Dedifferentiated amniotic fluid mesenchymal stem cell (primary cell): ENCODE measurements around the gene DERA.
"Not testable (repeated sequence)": the region's sequence is repeated elsewhere in the genome, so short reads cannot be mapped to it uniquely, and the experiment has no call there.

Experiments
- DNase-seq: peaks from one replicate; pipeline ENCODE4 v3.0.0-alpha.2; 2016; ENCODE audit errors: extremely low spot score

The DERA gene

DNA sequence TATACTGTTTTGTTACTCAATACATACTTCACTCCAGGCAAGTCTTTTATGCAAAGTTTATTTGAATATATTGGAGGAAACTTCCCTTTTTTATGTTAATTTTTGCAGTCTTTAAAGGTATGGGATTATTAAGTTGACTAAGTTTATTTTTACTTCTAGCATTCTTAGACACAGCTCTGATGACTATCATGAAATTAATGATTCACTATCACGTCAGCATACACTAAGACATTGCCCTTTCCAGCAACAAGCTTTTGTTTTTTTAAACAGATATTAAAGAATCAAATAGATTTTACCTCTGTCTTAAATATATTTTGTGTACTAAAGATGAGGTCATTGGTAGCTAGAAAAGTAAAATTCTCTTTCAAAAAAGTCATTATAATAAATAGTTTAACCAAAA, 52.1 kb downstream of the DERA start:
- DNase-seq: no peak

DNA sequence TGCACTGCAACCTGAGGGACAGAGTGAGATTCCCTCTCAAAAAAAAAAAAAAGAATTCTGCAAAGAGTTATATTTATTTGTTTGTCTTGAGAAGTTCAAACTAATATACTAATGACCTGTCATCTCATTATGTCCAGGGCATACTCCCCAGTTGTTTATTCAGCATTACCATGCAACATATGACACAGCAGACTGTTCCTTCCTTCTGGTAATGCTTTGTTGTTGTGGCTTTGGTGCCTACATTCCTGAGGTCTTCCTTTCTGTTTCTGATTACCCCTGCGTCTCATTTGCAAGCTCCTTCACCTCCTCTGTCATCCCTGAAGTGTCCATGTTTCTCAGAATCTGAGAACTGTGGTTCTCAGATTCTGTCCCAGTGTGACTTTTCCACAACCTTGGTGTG, 55.3 kb downstream of the DERA start:
- no peak for DNase-seq

DNA sequence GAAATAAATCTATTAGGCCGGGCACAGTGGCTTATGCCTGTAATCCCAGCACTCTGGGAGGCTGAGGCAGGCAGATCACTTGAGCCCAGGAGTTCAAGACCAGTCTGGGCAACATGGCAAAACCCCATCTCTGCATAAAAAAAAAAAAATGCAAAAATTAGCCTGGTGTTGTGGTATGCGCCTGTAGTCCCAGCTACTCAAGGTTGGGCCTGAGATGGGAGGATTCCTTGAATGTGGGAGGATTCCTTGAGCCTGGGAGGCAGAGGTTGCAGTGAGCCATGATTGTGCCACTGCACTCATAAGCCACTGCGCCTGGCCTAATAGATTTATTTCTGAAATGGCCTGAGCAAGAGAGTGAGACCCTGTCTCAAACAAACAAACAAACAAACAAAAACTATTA, 55.9 kb downstream of the DERA start:
- DNase-seq: not testable (repeated sequence)

DNA sequence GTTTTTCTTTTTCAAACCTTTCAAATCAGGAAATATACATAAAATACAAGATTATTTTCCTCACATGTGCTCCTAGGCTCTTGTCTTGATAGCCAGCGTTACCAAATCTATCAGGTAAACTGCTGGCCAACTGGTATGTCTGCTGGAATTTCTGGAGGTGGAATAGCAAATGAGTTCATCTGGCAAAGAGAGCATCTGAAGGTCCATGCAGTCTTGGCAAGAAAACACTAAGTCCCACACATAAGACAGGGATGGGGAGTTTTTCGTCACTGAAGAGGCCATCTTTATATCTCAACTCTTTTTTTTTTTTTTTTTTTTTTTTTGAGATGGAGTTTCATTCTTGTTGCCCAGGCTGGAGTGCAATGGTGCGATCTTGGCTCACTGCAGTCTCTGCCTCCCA, 60.1 kb downstream of the DERA start:
- DNase-seq: no peak

DNA sequence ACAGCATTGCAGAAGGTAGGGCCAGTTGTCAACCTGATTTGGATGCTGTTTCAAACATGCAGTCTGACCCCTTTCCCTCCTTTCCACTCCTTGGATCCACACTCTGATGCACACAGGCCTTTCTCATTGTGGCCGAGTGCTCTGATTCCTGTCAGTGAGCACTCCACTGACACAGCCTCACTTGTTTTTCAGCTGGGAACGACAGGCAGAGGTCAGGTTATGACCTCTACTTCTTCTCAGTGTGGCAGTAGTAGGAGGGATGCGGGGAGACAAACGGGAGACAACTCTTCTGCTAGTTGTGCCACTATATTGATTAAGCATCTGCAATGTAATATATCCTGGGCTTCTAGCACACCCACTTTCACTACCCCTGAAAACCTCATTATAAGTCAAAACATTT, 61.8 kb downstream of the DERA start:
- DNase-seq: no peak

DNA sequence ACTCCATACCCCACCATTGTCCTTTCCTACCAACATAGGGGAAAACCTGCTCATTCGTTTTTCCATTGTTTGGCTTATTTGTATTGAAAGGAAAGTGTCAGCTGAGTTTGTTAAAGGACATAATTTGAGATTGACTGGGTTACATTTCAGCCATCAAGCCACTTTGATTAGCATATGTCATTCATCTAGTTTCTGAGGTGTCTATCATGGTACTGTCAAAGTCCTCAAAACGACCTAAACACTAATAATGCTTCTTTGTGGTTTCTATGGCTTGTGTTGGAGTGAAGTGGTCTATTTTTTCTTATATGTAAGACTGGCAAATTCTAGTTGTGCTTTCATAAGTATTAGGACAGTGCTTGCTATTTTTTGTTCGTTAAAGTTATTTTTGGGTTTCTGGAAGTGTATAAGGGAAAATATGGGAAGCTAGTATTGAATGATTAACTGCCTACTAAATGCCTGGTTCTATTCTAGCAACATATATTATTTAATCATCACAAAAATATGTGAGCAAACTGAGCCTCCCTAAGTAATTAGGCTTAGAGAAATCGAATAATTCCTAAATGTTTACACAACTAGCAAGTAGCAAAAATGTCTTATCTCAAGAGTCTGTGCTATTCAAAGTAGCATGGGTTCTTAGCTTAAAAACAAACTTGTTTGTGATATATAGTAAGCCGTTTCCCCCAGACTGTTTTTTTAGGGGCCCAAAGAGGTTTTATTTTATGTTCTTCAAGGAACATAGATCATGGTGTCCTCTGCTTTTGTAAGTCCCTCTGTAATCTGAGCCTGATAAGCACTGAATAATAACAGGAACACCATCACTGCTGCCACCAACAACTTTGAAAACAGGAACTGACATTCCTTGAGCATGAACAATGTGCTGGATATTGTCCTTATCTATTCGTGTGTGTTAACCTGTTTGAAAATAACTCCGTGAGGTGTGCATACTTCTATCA, 67.1 kb downstream of the DERA start:
- DNase-seq: peak; percentile 20

DNA sequence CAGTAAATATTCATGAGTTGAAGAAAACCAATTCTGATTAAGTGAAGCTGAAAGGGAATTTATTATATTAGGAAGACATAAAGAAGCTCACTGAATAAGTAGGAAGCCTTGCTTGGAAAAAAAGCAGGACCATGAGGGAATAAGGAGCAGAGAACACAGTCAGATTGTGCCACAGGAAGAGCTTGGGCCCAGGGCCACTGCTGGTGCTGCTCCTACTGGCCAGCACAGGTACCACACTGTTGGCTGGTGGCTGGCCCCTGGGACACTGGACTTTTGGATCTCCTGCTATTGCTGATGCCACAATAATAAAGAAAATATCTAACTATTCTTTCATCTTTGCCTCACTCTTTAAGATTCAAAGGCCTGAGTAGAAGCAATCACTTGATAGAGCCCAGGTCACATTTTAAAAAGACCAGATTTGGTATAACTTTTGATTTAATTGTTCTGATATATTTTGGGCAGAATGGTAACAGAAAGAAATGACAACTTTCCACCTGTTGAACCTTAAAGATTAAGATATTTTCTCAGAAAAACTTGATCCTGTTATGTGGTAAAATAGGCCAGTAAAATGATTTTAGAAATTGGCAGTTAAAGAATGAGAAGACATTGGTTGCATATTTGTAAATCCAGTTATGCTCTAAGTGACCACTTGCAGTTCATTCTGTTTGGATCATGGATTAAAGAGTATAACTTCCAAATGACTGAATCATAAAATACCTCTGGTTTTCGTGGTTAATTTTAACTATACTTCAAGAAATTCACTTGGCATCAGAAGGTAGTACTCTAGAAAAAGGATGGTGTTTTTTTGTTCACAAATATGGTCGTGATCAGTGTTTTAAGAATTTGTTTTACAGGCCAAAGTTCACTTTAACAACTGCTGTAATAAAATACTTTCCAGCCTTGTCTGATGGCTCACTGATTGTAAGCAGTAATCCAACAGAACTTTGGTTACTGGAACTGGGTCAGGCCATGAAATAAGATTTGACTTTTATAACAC, 68.3 kb downstream of the DERA start:
- DNase-seq: peak; percentile 78

DNA sequence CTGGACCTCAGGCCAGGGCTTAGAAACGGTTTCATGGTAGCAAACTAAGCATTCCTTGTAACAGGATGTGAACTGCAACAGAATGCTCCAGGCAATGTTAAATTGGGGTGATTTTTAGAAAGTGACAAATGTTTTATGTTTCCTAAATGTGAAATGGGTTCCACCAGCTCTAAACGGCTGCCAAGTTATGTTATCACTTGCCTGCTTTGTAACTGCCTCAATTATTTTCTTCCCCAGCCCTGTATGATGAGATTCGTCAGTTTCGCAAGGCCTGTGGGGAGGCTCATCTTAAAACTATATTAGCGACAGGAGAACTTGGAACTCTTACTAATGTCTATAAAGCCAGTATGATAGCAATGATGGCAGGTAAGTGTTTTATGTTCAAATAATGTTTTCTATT, 70.9 kb downstream of the DERA start:
- no peak for DNase-seq

DNA sequence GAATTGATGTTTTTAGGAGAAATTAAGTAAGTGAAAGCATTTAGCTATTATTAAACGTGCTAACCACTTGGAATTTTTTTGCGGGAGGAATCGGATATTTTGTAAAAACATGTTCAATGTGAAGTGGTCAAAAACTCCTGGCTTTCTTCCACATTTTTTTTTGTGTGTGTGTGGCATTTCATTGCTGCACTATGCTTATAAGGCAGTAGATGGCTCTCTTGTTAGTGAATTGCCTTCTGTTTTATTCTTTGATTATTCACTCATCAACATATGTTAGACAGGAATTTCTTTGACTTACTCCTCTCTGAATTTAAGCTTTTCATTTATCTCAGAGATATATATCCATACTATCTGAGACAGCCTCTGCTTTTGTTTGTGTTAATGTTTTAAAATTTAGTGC, 71.3 kb downstream of the DERA start:
- DNase-seq: peak; percentile 58

DNA sequence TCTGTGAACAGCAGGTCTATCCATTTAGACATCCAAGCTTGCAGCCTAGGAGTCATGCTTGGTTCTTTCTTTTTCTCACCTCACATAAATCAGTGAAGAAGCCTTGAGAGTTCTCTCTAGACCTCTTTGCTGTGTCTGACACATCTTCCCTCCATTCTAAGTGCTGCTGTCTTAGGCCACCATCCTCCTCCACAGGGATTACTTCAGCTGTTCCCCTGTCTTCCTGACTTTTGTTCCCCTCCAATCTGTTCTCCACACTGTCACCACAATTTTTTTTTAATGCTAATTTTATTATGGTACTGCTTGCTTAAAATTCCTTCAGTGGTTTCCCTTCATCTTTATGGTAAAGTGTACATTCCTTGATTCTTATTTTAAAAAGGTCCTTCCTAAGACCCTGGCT, 71.8 kb downstream of the DERA start:
- no peak for DNase-seq

DNA sequence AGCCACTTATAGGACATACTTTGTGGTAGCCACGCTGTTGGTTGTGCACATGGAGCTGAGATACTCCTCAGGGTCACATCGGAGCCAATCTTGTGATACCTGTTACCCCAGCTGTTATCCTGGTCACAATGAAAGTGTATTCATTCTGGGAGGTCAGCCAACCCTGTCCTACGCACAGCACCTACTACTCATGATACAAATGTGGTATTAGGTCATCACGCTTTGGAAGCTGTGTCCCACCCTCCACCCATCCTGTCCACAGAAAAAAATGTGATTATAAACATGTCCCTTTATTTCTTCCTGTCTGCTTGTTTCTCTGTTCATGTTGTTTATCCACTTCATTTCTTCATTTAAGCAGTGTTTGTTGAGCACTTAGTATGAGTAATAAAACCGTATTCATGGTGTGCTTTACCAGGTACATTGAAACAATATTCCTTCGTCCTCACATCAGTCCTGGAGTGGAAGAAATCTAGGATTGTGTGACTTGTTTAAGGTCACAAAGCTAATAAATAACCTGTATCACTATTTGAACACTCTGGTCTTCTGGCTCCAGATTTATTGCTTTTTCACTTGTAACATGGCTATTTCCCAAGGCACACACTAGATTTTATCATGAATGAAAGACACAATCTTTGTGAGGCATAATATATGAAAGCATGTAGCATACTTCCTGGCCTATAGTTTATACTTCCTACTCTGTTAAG, 73.1 kb downstream of the DERA start:
- DNase-seq: no peak

DNA sequence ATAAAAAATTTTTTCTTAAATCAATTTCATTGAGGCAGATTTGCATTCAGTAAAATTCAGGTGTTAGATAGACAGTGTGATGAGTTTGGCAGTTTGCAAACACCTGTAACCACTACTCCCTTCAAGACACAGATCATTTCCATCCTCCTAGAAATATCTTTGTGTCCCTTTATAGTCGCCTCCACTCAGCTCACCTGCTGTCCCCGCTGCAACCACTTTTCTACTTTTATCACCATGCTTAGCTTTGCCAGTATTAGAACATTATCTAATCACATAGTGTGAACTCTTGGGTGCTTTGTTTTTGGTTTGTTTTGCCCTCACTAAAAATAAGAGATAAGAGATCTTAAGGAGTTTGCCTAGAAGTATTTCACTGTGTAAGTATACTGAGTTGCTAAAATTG, 73.8 kb downstream of the DERA start:
- DNase-seq: no peak

DNA sequence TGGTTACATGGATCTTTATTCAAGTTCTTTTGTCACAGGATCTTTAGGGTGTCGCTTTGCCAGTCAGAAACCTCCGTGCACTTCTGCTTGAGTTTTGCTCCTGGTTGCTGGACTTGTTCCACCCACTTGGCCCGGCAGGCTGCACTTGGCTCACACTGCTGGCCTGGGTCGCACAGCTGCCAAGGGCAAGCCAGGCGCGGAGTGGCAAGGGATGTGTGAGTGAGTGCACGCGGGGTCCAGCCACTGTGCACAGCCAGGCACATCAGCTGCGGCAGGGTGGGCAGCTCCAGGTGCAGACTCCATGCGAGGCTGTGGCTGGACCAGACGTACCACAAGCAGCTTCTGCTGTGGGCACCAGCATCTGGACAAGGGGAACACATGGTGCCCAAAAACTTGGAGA, 76.6 kb downstream of the DERA start:
- DNase-seq: no peak

DNA sequence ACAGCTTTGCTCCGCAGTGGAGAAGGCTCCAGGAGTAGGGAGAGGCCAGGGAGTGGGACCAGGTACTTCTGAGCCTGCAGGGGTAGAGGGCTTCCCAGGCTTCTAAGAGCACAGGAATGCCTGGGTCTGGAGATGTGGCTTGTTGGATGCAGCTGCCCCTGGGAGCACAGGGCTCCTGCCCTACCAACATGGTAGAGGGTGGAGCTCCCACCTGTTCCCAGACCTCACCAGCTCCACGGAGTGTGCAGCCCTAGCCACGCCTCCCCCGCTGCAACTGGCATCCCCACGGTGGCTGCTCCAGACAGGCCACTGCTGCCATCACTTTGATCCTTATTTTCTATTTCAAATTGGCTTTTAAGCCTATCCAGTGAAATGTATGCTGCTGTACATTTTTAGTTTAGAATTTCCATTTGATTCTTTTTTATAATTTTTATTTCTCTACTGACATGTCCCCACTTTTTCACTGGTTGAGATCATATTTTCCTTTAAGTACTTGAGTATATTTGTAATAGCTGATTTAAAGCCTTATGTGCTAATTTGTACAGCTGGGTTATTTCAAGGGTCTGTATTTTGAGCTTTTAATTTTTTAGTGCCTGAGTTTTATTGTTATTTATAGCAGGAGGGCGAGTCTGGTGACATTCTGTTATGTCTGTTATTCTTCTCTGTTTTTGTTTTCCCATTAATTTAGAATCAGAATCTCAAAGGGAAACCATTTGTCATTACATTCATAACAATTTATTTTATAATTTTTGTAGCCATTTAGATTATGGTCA, 78.0 kb downstream of the DERA start:
- no peak for DNase-seq

DNA sequence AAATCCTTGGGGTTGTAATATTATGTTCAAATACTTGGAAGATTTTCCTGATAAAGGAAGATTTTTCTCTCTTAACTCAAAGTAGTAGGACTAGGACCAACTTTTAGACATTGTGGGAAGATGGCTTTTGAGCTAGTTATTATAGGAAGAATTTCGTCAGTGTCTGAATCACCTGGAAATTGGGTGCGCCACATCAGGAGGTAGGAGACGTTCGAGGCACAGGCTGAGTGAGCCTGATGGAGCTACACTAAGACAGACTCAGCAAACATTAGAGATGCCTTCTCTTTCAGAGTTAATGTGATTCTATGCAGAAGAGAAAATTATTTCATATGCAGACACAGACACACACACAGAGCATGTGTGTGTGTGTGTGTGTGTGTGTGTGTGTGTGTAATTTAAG, 84.7 kb downstream of the DERA start:
- DNase-seq: no peak

DNA sequence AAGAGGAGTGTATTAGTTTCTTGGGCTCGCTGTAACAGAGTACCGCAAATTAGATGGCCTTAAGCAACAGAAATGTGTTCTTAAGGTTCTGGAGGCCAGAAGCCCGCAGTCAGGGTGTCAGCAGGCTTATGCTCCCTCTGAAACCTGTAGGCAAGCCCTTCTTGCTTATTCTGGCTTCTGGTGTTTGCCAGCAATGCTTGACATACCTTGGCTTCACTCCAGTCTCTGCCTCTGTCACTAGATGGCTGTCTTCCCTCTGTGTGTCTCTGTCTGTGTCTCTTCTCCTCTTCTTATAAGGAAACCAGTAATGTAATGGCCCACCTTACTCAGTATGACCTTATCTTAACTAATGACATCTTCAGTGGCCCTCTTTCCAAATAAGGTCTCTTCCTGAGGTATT, 85.1 kb downstream of the DERA start:
- peak; percentile 59 for DNase-seq

DNA sequence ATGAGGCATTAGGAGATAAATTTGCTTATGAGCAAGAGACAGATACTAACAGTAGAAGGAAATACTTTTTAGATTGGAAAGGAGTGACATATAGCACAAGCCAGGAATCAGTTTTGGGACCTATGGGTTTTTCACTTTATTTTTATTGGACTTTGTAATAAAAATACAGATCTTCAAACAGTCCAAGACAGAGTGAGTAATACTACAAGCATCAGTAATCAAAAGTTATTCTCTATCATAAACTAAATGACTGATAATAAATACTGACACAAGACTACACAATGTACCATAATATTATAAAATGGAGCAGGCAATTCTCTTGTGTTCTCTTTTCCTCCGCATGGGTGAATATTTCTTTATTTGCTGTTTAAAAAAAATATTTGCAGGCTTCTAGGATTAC, 85.8 kb downstream of the DERA start:
- DNase-seq: no peak

DNA sequence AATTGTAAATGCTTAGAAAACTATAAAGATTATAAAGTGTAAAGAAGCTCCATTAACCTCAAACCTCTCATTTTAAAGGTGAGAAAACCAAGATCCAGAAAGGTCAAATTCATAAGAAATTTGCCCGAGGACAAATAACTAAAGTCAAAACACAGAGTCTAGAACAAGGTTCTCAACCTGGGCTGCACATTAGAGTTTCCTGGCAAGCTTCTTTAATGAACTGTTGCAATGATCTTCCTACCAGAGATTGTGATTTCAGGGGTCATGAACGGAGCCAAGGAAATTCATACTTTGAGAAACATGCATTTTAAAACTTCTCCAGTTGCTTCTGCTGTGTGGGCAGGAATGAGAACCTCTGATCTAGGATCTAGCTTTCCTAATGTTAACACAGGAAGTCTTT, 86.8 kb downstream of the DERA start:
- DNase-seq: no peak

DNA sequence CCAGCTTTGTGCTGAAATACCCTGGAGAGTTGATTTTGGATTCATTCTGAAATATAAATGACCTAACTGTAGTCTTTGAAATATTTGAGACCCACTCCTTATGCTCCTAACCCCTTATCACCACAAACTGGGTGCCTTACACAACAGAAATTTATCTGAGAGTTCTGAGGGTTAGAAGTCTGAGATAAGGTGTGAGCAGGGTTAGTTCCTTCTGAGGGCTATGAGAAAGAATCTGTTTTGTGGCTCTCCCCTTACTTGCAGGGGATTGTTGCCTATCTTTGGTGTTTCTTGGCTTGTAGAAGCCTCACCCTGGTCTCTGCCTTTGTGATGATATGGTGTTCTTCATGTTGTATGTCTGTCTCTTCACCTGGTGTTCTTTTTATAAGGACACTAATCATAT, 91.7 kb downstream of the DERA start:
- DNase-seq: no peak

DNA sequence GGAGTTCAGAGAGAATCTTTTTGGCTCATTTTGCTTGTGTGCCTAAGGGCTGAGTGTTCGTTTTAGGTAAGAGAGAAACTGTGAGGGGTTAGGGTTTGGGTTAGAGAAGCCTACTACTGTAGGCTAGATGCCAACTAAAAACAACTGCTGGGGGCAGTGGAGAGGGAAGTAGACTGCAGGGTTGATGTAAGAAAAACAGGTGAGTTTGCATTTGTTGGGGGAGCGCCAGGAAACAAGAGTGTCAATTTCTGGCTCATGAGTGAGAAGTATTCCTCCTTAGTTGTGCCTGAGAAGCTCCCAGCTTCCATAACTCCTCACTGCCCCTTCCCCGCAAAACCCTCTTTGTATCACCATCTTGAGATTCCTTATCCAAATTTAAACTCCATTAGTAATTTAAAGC, 92.3 kb downstream of the DERA start:
- no peak for DNase-seq

DNA sequence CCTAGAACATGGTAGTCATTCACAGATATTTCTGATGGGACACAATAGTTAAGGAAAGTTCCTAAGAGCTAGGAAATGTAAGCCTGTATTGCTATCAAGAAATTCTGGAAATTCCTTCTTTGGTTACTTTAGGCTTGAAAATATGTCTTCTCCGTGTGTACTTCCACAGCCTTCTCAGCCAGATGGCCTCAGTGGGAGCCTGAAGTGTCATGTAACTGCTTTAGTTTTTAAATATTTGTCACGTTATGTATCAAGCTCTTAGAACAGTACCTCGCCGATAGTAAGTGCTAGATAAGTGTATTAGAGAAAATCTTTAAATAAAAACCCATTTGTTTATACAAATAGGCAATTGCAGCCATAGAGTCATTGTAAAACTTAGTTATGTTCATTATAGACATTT, 95.6 kb downstream of the DERA start:
- DNase-seq: no peak
